ENCODE results near the gene PPM1D.

PPM1D gene

DNA sequence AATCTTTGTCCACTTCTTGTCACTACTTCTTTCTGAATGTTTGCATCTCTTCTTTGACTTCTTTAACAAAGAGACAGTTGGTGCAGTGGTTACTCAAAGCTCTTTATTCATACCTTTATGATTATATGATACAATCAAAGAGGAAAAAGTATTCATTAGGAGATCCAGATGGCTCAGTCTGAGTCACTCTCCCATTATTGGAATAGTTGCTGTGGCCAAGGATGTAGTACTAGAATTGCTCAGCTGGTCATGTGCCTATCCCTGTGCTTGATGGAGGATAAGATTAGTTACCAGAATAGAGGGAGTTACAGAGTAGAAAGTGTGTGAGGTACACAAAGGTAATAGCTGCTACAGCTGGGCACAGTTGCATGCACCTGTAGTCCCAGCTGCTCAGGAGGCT is 96.0 kb downstream of the PPM1D start:
- no peak overlapping the region for H3K4me3 ChIP-seq (ENCODE audit: low read depth, low read length)

DNA sequence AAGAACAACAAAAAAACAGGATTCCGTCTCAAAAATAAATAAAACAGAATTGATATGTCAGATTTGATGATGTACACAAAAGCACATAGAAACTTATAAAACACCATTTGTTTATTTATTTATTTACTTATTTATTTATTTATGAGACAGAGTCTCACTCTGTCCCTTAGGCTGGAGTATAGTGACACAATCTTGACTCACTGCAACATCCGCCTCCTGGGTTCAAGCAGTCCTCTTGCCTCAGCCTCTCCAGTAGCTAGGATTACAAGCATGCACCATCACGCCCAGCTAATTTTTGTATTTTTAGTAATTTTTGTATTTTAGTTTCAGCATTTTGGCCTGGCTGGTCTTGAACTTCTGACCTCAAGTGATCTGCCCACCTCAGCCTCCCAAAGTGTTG is 99.1 kb downstream of the PPM1D start:
- no peak overlapping the region for H3K4me3 ChIP-seq (ENCODE audit: low read depth, low read length)
- TF ChIP-seq, protein P1, sequence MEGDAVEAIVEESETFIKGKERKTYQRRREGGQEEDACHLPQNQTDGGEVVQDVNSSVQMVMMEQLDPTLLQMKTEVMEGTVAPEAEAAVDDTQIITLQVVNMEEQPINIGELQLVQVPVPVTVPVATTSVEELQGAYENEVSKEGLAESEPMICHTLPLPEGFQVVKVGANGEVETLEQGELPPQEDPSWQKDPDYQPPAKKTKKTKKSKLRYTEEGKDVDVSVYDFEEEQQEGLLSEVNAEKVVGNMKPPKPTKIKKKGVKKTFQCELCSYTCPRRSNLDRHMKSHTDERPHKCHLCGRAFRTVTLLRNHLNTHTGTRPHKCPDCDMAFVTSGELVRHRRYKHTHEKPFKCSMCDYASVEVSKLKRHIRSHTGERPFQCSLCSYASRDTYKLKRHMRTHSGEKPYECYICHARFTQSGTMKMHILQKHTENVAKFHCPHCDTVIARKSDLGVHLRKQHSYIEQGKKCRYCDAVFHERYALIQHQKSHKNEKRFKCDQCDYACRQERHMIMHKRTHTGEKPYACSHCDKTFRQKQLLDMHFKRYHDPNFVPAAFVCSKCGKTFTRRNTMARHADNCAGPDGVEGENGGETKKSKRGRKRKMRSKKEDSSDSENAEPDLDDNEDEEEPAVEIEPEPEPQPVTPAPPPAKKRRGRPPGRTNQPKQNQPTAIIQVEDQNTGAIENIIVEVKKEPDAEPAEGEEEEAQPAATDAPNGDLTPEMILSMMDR (IDR thresholded peaks at IDR 0.05; ENCODE audit: low read depth, low read length), result no peak

More for the DNA sequence above, 96.0 kb downstream of the PPM1D start:
- TF ChIP-seq, protein P1 (IDR thresholded peaks at IDR 0.05; ENCODE audit: low read depth, low read length), result no peak

DNA sequence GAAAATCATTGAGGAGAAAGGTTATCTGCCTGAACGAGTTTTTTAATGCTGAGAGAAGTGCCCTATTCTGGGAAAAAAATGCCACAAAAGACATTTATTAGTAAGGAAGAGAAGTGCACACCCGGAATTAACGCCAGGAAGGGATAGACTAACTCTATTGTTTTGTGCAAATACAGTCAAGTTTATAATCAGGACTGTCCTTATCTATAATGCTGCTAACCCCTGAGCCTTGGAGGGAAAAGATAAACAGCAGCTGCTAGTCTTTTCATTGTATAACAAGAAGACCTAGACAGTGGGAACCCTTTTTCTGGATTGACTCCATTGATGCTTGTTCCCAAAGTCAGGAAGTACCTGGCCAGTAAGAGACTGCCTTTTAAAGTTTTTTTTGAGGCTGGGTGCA is 104.2 kb downstream of the PPM1D start:
- TF ChIP-seq, protein P1 (IDR thresholded peaks at IDR 0.05; ENCODE audit: low read depth, low read length), result no peak

DNA sequence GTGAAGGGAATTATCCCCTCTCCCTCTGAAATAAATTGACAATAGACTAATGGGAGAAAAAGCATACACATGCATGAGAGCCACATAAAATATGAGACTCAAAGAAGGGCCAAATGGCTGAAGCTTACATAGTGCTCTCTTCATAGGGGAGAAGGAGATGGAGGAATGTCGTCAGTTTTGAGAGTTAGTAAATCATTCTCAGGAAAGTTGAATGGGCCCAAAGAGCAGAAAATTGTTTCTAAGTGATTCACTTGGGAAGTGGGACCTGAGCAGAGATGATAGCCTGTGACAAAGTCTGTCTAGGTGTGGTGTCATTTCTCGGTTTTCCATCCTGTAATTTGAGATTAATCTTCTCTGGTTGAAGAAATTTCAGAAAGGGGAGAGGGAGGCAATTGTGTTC is 112.7 kb downstream of the PPM1D start:
- TF ChIP-seq, protein P1 (IDR thresholded peaks at IDR 0.05; ENCODE audit: low read depth, low read length), result no peak
- no peak overlapping the region for H3K4me3 ChIP-seq (ENCODE audit: low read depth, low read length)

More for the DNA sequence above, 104.2 kb downstream of the PPM1D start:
- H3K4me3 ChIP-seq (ENCODE audit: low read depth, low read length), result no peak overlapping the region

DNA sequence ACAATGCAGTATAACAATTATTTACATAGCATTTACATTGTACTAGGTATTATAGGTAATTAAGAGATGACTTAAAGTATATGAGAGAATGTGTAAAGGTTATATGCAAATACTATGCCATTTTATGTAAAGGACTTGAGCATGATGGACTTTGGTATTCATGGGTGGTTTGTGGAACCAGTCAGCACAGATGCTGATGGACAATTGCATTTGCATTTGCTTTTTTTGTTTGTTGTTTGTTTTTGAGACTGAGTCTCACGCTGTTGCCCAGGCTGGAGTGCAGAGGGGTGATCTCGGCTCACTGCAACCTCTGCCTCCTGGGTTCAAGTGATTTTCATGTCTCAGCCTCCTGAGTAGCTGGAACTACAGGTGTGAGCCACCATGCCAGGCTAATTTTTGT is 113.6 kb downstream of the PPM1D start:
- TF ChIP-seq, protein P1 (IDR thresholded peaks at IDR 0.05; ENCODE audit: low read depth, low read length), result no peak
- H3K4me3 ChIP-seq (ENCODE audit: low read depth, low read length), result no peak overlapping the region

Measured in WI38 (cell line).